HG03135 (cell line): ENCODE results near the gene CDR2.
A peak's percentile ranks its signal among the peaks of the same experiment; 100 is the strongest.
"Not testable (repeated sequence)": the region's sequence is repeated elsewhere in the genome, so short reads cannot be mapped to it uniquely, and the experiment has no call there.

Source experiments
- ATAC-seq: cut with Tn5 transposase; IDR thresholded peaks from one replicate; pipeline ENCODE4 v1.9.1; 2021; ENCODE audit warnings: mild to moderate bottlenecking, moderate library complexity; ENCODE audit not compliant: unreplicated experiment

Gene CDR2

GRCh38 chr16:22311520-22311919, 62.9 kb downstream of the CDR2 start:
- ATAC-seq = no peak

- ATAC-seq = no peak
These were observed 65.4 kb downstream of the CDR2 start for GRCh38 chr16:22308824-22309520.

GRCh38 chr16:22307838-22308237, 66.6 kb downstream of the CDR2 start:
- no peak for ATAC-seq

DNA sequence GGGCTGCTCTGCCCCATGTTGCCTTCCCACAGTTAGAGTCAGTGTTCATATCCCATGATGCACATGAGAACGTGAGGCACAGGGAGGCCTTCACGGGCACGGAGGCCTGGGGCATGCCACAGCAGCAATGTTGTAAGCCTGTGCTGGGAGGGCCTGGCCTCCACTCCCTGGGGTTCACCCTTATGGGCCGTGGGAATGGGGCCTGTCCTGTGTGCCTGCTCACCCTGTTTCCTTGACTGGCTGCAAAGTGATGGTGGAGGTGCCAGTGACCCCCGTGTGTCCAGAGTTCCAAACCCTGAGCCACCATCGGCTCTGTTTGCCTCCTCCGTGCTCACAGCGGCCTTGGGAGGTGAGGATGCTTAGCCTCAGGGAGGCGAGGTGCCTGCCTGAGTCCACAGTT, 67.6 kb downstream of the CDR2 start:
- no peak for ATAC-seq

DNA sequence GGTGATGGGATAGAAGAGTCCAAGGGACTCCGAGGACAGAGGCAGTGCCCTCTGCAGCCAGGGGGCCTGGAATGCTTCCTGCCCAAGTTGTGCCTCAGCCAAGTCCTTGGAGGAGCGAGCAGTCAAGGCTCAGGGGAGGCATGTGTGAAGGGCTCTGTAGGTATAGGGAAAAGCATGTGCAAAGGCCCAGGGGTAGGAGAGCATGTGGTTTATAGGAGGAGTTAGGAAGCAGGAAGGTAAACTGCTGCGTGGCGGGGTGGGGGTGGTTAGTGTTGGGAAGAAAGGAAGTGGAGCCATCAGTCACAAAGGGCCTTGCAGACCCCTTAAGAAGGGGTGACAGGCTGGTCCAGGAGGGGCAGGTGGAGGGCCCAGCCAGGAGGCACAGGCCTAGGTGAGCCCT, 70.0 kb downstream of the CDR2 start:
- no peak for ATAC-seq

GRCh38 chr16:22302776-22303363, 71.5 kb downstream of the CDR2 start:
- no peak for ATAC-seq

DNA sequence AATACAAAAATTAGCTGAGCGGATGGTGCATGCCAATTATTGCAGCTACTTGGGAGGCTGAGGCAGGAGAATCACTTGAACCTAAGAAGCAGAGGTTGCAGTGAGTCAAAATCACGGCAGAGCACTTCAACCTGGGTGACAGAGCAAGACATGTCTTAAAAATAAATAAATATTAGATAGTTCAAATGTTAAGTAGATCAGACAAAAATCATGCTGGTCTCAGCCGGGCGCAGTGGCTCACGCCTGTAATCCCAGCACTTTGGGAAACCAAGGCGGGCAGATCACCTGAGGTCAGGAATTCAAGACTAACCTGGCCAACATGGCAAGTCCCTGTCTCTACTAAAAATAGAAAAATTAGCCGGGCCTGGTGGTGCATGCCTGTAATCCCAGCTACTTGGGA, 73.0 kb downstream of the CDR2 start:
- ATAC-seq = not testable (repeated sequence)

GRCh38 chr16:22300427-22301071, 73.9 kb downstream of the CDR2 start:
- ATAC-seq = no peak

DNA sequence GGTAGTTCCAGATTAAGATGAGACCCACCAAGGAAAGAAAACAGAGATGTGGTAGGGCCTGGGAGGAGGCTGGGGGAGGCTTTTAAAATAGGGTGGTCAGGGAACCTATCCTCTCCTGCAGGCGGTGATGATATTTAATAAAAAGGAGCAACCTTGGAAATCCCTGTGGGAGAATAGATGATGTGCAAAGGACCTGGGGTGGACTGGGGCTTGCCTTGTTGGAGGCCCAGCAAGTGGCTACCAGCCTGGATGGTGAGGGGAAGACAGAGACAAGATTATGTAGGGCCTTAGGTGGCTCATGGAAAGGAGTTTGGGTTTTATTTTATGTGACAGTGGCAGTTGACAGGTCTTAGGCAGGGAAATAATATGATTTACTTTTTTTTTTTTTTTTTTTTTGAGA, 75.4 kb downstream of the CDR2 start:
- no peak for ATAC-seq

DNA sequence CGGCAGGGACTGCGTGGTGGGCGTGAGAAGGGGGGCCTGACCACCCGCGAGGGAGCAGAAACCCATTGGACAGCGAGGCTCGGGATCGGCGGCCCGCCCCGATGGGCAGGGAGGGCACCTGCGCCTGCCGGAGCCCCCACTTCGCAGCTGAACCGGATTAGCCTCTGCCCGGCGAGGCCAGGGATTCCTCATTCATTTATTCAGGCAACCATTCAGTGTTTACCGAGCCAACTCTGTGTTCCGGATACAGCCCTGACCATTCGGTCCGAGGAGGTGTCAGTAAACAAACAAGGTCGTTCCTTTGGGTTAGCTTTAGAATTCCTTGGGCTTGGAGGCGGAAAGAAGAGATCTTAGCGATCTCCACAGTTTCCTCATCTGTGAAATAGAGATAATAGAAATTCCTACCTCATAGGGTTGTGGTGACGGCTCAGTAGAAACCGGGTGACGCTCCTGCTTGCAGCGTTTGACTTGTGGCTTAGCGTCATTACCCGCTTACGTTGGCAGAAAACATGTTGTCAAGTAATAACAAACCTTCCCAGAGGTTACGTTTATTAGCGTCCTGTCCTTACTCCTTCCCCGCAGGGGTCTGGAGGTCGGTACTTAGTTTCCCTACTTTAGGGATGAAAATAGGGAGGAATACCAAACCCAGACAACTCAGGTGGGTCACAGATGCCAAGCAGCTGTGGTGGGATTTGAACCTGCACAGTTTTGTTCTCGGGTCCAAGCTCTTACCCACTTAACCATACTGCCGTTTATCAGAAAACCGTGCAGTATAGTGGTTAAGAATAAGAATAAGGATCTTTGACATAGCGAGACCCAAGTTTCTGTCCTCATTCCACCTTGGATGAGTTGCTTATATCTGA, 76.3 kb downstream of the CDR2 start:
- peak; percentile 27 for ATAC-seq

DNA sequence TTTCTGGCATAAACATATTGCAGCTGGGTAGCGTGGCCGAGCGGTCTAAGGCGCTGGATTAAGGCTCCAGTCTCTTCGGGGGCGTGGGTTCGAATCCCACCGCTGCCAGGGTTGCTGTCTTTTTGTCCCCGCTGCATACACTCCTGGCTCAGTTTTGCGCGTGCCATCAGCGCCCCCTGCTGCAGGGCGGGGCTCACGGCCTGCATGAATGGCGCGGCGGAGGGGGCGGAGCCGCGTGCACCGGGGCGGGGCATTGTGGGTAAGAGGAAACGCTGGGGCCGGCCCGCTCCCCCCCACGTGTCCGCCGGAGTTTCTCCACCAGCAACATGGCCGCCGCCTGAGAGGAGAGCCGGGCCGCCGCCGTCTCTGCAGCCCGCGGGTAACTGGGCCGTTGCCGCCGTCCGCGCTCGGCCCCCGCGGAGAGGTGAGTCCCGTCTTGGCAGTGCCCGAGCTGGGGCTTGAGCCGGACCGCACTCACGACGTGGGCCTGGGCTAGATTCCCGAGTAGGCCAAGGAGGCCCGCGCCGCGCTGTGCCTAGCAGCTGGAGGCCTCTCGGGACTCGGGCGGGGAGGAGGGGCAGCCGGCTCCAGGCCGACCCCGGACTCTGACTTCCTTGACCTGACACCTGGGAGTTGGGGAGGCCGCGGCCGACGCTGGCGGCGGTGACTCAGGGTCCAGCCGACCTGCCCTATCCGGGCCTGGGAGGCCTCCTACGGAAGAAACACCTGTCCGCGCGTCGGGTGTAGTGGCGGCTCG, 77.1 kb downstream of the CDR2 start, which contains the start of gene POLR3E:
TSS of gene POLR3E (plus strand) at position 296 of the 757 bp plus-strand sequence. CDS start 5,560 bp downstream, outside the sequence.
- peak; percentile 78 for ATAC-seq

- no peak for ATAC-seq
These were observed 78.0 kb downstream of the CDR2 start for GRCh38 chr16:22296225-22297113.
